ENCODE results near the gene ZNF730.

GRCh38 chr19:23095418-23095817, 21.4 kb upstream of the ZNF730 start:
- TF ChIP-seq, protein P1, sequence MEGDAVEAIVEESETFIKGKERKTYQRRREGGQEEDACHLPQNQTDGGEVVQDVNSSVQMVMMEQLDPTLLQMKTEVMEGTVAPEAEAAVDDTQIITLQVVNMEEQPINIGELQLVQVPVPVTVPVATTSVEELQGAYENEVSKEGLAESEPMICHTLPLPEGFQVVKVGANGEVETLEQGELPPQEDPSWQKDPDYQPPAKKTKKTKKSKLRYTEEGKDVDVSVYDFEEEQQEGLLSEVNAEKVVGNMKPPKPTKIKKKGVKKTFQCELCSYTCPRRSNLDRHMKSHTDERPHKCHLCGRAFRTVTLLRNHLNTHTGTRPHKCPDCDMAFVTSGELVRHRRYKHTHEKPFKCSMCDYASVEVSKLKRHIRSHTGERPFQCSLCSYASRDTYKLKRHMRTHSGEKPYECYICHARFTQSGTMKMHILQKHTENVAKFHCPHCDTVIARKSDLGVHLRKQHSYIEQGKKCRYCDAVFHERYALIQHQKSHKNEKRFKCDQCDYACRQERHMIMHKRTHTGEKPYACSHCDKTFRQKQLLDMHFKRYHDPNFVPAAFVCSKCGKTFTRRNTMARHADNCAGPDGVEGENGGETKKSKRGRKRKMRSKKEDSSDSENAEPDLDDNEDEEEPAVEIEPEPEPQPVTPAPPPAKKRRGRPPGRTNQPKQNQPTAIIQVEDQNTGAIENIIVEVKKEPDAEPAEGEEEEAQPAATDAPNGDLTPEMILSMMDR (IDR thresholded peaks at IDR 0.05; ENCODE audit: poor library complexity): no peak
- no peak for TF ChIP-seq EZH2phosphoT487 (IDR thresholded peaks at IDR 0.05; ENCODE audit: low read depth, severe bottlenecking, unreplicated experiment)
- TF ChIP-seq EZH2 (IDR thresholded peaks at IDR 0.05; ENCODE audit: borderline replicate concordance): no peak
